T-helper 2 cell treated with Interferon-gamma antibody and Interleukin-4, amounts not matched to agents 100 ng/mL and 5 ng/mL, for 36 hours (primary cell): ENCODE measurements around the gene TMEM69. TPM values are rescaled to one million over a fixed set of nuclear protein-coding genes. Genes with fewer than 3 reads are reported as not detected.
"Not testable (repeated sequence)": the region's sequence is repeated elsewhere in the genome, so short reads cannot be mapped to it uniquely, and the experiment has no call there.

Experiments
- intact Hi-C: fragments of 100-400 bp; cut with micrococcal nuclease; formaldehyde crosslinking; loops from one replicate; pipeline ENCODE4 v1.15.1; 2023
- total RNA-seq: library from RNA; stranded (reverse); gene quantifications from 2 replicates; pipeline ENCODE4 v1.2.3, GENCODE V29; 2022

The TMEM69 gene
- total RNA-seq, 1 donor from 2014 or later, result 18.0 TPM

GRCh38 chr1:45730075-45730779 is 42.2 kb downstream of the TMEM69 start:
- intact Hi-C loops, result no loop called here

- intact Hi-C loops, result no loop called here
Observed at GRCh38 chr1:45730780-45731319, 42.9 kb downstream of the TMEM69 start.

- intact Hi-C loops, result no loop called here
Observed at GRCh38 chr1:45739137-45739536, 51.2 kb downstream of the TMEM69 start.

GRCh38 chr1:45739641-45740156 is 51.7 kb downstream of the TMEM69 start:
- intact Hi-C loops, result not testable (repeated sequence)

Other genes with a start within 250 kb of the TMEM69 start
- gene TESK2, start 197.0 kb upstream of the TMEM69 start, total RNA-seq, result 1.7 and 2.0 TPM in 2 replicates
- 4.5 and 5.5 TPM in 2 replicates for gene CCDC163, start 188.1 kb upstream of the TMEM69 start, total RNA-seq
- gene MMACHC, start 187.9 kb upstream of the TMEM69 start, total RNA-seq, result 6.5 and 8.3 TPM in 2 replicates
- gene PRDX1, start 166.3 kb upstream of the TMEM69 start, total RNA-seq, result 437 and 470 TPM in 2 replicates
- gene AKR1A1, start 137.4 kb upstream of the TMEM69 start, total RNA-seq, result 155 and 167 TPM in 2 replicates
- gene NASP, start 104.1 kb upstream of the TMEM69 start, total RNA-seq, result 216 and 222 TPM in 2 replicates
- 3.2 and 3.5 TPM in 2 replicates for gene CCDC17, start 64.1 kb upstream of the TMEM69 start, total RNA-seq
- 96.4 and 97.4 TPM in 2 replicates for gene GPBP1L1, start 1.6 kb upstream of the TMEM69 start, total RNA-seq
- gene IPP, start 62.5 kb downstream of the TMEM69 start, total RNA-seq, result 12.0 and 12.2 TPM in 2 replicates
- gene MAST2, start 115.4 kb downstream of the TMEM69 start, total RNA-seq, result 28.3 and 31.1 TPM in 2 replicates